ENCODE data around the gene PMIS2.

DNA sequence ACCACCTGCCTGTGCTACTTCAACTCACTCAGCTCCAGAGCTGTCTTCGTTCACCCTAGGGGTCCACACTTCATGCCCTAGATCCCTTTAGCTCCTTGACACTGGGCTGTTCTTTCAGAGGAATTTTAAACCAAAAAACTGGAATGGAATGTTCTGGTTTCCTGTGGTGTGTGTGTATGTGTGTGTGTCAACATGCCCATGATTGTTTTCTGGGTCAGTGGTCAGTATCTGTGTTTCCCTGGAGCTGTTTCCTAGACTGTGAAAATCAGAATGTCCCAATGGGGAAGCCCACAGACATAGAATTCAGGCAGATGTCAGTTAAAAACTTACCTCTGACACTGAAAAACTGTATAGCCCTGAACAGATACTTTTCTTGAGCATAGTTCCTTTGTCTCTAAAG, 1.3 kb downstream of the PMIS2 start:
- TF ChIP-seq, protein P1, sequence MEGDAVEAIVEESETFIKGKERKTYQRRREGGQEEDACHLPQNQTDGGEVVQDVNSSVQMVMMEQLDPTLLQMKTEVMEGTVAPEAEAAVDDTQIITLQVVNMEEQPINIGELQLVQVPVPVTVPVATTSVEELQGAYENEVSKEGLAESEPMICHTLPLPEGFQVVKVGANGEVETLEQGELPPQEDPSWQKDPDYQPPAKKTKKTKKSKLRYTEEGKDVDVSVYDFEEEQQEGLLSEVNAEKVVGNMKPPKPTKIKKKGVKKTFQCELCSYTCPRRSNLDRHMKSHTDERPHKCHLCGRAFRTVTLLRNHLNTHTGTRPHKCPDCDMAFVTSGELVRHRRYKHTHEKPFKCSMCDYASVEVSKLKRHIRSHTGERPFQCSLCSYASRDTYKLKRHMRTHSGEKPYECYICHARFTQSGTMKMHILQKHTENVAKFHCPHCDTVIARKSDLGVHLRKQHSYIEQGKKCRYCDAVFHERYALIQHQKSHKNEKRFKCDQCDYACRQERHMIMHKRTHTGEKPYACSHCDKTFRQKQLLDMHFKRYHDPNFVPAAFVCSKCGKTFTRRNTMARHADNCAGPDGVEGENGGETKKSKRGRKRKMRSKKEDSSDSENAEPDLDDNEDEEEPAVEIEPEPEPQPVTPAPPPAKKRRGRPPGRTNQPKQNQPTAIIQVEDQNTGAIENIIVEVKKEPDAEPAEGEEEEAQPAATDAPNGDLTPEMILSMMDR (IDR thresholded peaks at IDR 0.05), result no peak
- TF ChIP-seq POLR2A (IDR thresholded peaks at IDR 0.05), result no peak
- no peak for TF ChIP-seq POLR2AphosphoS5 (IDR thresholded peaks at IDR 0.05)
